ENCODE results near the gene JARID2.
"Not testable (repeated sequence)": the region's sequence is repeated elsewhere in the genome, so short reads cannot be mapped to it uniquely, and the experiment has no call there.

JARID2 gene

DNA sequence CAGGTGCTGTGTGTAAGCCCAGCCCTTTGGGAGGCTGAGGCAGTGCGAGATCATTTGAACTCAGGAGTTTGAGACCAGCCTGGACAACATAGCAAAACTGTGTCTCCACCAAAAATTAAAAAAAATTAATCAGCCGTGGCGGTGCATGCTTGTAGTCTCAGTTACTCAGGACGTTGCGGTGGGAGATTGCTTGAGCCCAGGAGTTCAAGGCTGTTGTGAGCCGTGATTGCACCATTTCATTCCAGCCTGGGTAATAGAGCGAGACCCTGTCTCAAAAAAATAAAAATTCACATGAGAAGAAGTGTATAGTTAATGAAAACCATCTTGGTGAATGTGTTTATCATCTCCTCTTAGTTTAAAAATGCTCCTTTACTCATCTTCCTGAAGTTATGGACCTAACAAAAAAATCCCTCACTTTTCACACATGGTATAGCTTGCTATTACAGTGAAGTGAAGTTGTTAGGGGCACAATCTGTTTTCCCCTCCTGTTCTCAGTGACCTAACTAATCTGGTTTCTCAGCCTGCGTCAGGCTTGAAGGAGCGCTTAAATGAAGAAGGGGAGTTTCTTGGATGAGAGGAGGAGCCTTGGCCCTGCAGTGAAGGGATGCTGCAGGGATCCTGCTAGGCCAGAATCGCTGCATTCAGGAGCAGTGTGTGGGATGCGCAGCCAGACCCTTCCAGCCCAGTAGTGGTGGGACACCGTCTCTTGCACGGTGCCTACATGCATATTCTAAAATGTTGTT, 45.3 kb downstream of the JARID2 start:
- DNase-seq = no peak

DNA sequence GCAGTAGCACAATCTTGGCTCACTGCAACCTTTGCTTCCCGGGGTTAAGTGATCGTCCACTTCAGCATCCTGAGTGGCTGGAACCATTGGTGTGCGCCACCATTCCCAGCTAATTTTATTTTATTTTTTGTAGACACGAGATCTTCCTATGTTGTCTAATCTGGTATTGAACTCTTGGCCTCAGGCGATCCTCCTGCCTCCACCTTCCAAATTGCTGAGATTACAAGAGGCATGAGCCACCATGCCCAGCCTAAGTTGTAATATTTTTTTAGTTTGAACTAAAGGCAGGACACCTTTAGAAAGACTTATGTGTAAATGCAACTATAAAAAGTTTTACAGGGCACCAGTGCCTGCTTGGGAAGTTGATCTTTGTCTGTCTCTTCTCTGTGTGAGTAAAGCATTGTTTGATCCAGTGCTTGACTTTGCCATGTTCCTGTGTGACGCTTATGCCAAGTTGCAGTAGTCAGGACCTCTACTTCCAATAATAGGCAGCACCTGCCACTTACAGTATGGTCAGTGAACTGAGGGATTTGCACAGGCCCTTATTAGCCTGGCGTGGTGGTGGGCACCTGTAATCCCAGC, 46.9 kb downstream of the JARID2 start:
- DNase-seq = no peak

- DNase-seq = no peak
Observed at GRCh38 chr6:15293674-15294073, 47.8 kb downstream of the JARID2 start.

- DNase-seq = no peak
Observed at GRCh38 chr6:15294504-15294903, 48.6 kb downstream of the JARID2 start.

DNA sequence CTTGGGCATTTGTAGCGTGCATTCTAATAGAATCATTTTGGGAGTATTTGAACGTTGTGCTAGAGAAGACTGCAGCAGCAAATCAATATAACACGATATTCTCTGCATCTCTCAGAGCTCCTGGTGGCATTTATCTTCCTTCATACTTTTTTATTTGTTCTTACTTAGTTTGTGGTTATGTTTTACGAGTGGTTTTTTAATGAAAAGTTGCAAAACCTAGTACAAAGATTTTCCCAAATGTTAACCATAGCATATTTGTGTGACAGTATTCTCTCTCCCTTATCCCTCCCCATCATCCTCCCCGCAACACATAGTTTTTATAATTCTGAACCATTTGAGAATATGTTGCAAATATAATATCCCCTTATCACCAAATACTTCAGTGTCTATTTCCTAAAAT, 50.4 kb downstream of the JARID2 start:
- DNase-seq = no peak

- peak; percentile 38 to 39 for DNase-seq
Observed at GRCh38 chr6:15296735-15297134, 50.9 kb downstream of the JARID2 start.

DNA sequence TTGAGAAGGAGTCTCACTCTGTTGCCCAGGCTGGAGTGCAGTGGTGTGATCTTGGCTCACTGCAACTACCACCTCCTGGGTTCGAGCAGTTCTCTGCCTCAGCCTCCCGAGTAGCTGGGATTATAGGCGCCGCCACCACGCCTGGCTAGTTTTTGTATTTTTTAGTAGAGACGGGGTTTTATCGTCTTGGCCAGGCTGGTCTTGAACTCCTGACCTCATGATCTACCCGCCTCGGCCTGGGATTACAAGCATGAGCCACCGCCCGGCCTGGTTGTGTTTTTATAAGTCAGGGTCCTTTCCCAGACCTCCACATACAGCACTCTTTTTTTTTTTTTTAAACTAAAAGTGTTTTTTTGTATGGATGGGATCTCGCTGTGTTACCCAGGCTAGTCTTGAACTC, 51.3 kb downstream of the JARID2 start:
- DNase-seq = not testable (repeated sequence)

GRCh38 chr6:15297895-15298590, 52.2 kb downstream of the JARID2 start:
- no peak for DNase-seq

DNA sequence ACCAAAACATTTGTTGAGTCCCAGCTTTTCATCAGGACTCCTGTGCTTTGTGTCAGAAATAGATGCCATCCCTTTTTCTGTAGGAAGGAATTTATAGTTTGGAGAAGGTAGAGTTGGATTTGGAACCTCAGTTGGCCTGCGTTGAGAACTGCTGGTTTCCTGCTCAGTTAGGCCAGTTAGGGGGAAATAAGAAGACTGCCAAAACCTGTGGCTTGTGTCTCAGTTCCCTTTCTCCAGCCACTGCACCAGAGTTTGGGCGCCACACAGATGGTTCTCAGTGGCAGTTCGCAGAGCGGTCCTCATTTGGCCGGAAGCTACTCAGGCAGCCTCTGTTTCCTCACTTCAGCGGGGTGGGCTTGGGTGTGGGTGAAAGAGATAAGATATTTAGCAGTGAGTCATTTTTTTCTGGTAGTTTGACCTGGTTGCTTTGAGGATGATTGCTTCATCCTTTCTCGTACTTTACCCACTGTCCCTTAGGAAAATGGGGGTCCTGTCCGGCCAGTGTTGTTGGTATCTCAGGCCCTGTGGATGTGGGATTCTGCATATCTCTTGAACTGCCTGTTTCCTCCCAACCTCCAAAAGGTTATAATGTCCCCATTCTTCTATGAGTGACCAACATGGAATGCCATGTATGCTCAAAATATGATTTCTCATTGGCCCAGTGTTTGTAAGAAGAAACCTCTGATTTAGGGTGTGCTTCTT, 53.7 kb downstream of the JARID2 start:
- DNase-seq = peak; percentile 98

DNA sequence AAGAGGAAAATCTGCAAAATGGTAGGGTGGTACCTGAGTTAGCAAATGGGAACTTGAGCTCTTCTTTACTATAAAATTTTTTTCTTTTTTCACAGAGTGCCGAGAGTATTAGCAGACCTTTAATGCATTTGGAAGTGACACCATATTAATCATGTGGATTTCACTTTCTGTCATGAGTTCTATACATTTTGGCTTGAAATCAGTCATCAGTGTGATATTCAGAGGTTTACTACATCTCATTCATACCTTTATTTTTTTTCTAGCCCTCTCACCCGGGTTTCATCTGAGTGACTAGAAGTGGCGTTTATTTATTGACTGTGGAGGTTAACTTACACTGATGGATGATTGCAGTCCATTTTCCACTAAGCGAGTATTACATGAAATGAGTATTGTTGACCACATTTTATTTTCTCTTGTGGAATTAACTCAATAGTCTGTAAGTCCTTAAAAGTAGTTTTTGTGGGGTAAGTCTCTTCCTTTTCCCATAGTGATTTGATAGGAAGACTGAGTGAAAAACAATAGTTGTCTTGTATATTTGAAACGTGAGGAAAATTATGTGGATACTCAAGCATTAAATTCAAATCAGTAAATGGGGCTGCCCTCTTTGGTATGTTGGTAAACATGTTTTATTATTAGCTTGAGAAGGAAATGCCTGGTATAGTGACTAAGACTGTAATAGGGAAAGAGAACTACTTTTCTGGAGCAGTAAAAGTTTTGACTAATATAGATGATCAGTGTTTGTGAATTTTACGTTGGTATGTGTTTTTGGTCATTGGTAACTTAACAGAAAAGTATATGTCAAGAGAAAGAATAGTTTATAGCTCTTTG, 55.5 kb downstream of the JARID2 start:
- no peak for DNase-seq

DNA sequence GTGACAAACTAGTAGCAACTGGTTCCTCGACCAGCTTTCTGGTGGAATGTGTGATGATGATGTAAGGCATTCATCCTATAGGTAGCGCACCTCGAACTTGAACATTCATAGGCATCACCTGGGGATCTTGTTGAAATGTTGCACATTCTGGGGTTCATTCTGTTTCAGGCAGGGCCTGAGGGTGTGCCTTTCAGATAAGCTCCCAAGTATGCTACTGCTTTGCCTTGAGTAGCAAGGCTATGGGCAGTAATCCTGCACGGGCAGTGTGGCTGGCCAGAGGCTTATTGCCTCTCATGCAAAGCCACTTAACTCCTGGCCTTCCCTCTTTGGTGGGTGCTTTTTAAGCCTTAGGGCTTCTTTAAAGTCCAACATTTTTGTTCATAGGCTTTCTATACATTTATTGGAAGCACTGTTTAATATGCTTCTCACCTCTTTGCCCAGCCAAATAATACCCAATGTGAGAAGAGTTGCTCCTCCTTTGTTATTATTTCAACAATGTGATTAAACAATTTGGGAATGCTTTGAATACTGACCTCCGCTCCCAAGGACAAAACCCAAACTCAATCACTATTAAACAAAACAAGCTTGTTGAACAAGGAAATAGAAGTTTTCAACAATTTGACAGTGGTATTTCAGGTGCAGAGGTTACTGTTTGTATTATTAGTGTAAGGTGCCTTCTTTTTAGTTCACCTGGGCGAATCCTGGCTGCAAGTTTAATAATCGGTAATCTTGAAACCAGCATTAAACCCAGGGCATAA, 57.5 kb downstream of the JARID2 start:
- no peak for DNase-seq

- no peak for DNase-seq
Observed at GRCh38 chr6:15303920-15304291, 58.0 kb downstream of the JARID2 start.

DNA sequence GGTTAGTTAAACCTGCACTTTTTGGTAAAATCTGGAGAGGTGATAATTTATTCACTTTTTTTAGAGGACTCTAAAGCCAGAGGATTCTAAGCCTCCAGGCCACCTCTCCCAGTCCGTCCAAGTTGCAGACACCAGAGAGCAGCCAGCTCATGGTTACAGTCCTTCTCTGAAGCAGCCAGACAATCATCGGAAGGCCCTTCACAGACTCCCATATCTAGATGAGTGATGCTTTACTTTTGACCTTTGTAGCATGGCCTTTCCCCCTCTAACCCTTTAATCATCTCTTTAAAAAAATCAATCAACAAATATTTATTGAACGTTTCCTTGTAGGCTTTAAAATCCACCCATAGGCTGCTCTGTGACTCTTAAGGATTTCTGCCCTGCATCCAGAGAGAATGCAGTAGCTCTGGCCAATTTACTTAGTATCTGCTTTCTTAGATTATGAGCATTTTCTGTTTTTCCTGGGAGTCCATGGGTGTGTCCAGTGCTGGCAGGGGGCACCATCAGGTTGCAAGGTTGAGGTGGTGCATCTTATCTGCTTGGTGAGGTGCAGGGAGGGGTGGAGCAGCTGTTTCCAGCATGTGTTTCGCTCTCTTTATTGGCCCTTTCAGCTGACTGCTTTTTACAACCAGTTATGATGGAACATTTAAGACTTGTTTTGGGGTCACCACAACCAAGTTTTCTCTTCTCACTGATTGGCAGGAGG, 58.6 kb downstream of the JARID2 start:
- no peak for DNase-seq

DNA sequence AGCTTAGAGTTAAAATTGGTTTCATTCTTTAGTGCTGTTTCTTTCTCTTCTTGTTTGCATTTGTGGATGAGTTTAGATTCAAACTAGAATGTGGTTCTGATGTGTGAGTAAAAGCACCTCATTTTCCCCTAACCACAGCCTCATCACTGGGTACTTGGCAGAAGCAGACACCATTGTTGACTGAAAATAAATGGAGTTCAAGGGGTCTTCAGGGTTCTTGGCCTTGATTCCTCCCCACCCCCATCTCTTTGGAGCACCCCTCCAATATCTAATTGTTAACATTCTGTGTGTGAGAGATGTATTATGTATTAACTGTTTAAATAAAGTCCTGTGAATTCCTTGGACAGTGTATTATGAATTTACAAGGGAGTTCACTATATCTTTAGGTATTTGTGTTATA, 59.6 kb downstream of the JARID2 start:
- no peak for DNase-seq

GRCh38 chr6:15305909-15306308, 60.0 kb downstream of the JARID2 start:
- DNase-seq = no peak

DNA sequence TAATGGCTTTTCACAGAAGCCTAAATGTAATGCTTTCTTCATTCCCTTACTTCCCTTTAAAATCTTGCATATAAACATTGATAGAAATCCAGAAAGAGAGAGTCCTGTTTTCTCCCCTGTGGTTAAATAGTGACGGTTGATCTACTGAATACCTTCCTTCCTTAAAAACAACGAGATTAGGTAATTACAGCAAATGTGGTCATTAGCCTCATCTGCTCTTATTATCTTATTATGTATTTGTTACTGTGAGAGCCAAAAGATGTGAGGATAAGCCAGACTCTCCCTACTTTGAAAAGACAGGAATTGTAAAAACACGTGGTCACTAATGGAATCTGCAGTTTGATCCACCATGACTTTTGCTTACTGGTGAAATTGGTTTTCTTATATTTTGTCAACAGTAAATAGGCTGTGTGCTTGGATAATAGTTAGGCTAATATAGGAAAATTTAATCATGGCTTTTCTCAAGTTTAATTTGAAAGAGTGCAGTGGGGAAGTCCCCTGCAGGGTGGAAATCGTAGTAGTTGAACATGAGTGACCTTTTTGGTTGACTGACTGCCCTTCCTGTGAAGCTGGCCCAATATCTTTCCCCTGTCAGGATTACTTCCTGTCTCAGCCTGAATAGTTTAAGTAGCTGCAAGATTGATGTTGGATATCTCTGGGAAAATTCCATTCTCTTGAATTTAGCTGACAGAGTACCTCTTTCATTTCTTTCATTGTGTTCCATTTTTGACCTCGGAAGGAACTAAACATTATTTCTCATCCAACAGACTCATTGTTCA, 62.8 kb downstream of the JARID2 start:
- DNase-seq = peak; percentile 57 to 58

DNA sequence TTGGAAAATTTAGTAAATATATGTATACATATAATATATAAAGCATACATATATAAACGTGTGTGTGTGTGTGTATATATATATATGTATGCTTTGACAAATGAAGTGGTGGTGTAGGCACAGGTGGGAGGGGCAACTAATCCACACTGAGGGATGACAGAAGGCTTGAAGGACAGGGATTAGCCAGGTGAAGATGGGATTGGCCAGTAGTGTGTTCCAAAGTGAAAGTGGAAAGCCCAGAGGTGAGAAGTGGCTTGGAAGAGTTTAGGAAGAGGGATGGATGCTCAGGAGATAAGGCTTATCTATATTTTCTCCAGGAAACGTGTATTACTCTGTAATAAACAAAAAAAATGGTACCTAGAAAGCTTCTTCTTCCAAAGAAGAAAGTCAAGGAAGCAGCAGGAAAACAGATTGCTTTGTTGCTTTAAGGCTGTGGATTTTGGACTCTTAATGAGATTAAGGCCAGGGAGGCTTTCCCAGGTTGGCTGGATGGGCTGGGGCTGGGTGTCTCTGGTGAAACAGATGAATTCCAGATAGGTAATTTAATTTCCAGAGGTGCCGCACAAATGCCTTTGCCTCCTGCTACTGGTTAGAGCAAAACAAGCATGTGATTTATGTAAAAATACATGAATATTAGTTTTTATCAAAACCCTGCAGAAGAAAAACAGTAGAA, 63.9 kb downstream of the JARID2 start:
- DNase-seq = no peak

DNA sequence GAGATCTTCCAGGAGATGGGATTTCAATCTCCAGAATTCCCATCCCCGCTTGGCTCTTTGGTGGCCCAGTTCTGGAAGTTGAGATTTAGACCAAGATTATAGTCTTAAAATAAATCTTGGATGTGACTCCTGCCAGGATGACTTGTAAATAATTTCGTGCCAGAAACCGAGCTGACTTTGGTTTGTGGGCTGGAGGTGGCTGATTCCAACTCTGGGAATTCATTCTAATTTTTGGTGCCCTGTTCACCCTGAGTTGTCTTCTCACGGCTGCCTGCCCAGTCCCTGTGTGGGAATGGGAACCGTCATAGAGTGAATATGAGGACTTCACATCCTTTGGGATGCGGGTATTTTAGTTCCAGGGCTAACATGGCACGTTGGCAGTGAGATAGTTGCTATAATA, 64.8 kb downstream of the JARID2 start:
- no peak for DNase-seq

DNA sequence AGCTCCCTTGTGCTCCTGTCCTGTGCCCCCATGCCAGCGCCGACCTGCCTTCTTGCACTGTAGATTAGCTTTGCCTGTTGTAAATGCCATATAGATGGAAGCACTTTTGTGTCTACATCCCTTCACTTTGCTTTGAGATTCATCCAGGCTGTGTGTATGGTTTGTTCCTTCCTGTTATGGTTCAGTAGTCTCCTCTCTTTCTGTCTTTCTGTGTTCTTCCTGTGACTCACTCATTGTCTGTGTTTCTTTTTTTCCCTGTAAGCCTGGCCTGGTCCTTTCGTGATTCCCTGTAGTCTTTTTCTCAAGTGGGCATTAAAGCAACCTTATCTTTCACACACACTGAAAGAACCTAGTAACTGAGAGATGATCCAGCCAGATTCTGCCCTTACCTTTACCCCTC, 66.6 kb downstream of the JARID2 start:
- peak; percentile 30 to 45 for DNase-seq

DNA sequence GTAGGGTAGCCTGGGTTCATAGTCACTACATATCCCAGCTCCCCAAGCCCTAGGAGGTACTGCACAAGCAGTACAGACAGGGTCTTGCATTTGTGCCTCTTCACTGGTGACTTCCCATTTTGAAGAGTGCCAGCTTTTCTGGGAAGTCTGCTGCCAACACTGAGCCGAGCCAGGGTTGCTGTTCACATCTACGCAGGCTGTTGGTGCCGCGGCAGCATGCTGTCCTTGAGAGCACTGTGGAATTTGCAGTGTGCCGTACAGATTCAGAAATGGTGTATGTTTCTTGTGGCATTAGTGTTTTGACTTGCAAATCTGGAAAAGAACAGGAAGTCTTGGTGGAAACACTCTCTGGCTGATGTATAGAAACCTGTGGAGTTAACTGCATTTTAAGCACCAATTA, 67.5 kb downstream of the JARID2 start:
- peak in 1 of 2 experiments; percentile 22 for DNase-seq
